ENCODE measurements around the gene CEPT1. TPM values are rescaled to one million over a fixed set of nuclear protein-coding genes. Genes with fewer than 3 reads are reported as not detected.
A peak's percentile ranks its signal among the peaks of the same experiment; 100 is the strongest.

CEPT1 gene
- total and polyA plus RNA-seq, 2 of the 4 experiments (the other 2 are of a cell fraction) = 13.3 to 27.4 TPM

GRCh38 chr1:111234258-111234657 is 94.2 kb downstream of the CEPT1 start:
- WGBS, 2 experiments (ENCODE audit: extremely low coverage in 2 of 2, insufficient read length in 1 of 2) = 93% methylated on average over 2 of the region's 4 CpGs; no CpG with 5 or more reads in 1 of the 2 experiments
- no peak overlapping the region for H3K27ac ChIP-seq (ENCODE audit: insufficient read depth, low read length)
- ATAC-seq (ENCODE audit: low read depth) (no peak), DNase-seq (peak; percentile 35)
- H2AK9ac ChIP-seq (replicated peaks; ENCODE audit: low read depth, low read length, poor library complexity) = no peak overlapping the region
- no peak overlapping the region for H3K4ac ChIP-seq (ENCODE audit: low read depth, low read length)
- H3K14ac ChIP-seq (replicated peaks; ENCODE audit: low read depth, low read length) = no peak overlapping the region
- no peaks in the 10 kb centered on the region for H3K36me3 ChIP-seq (ENCODE audit: control insufficient read depth, insufficient read depth, low read length)
- H2AFZ ChIP-seq (replicated peaks; ENCODE audit: low read length, poor library complexity) = no peak overlapping the region
- no peaks in the 10 kb centered on the region for H4K20me1 ChIP-seq (ENCODE audit: insufficient read depth, low read length)
- in situ Hi-C loops (cut with MboI; ENCODE audit: low sequenced_read_pairs) = no loop called here
- H3K56ac ChIP-seq (ENCODE audit: extremely low read depth, insufficient read depth, low read length) = no peak overlapping the region
- TF ChIP-seq CEBPB (IDR thresholded peaks at IDR 0.05; ENCODE audit: low read depth, low read length) = no peak
- no peaks in the 10 kb centered on the region for H3K79me1 ChIP-seq (ENCODE audit: low read depth in 1 of 2, low read length in 2 of 2)
- no TSS peak for BruUV-seq (replicated peaks)
- intact Hi-C loops (cut with micrococcal nuclease) = no loop called here
- H2BK5ac ChIP-seq (ENCODE audit: low read depth, low read length, poor library complexity, severe bottlenecking) = no peak overlapping the region
- H3K9me3 ChIP-seq (ENCODE audit: control insufficient read depth, insufficient read depth, low read length) = no peaks in the 10 kb centered on the region
- no peak overlapping the region for H2BK120ac ChIP-seq (ENCODE audit: low read depth, low read length)
- no peak overlapping the region for H4K8ac ChIP-seq (ENCODE audit: low read depth in 2 of 2, low read length in 2 of 2)
- H3K27me3 ChIP-seq (ENCODE audit: control insufficient read depth, insufficient read depth, low read length) = no peaks in the 10 kb centered on the region; the same call in 1 of the 2 replicates
- no peak overlapping the region for H3K9ac ChIP-seq (ENCODE audit: low read depth, low read length)
- CTCF ChIA-PET = no interaction called here
- H3K23ac ChIP-seq (ENCODE audit: low read depth, low read length) = no peak overlapping the region
- H3K4me2 ChIP-seq (ENCODE audit: low read depth, low read length) = no peak overlapping the region
- POLR2A ChIA-PET (ENCODE audit: unreplicated experiment) = interaction anchor here (0.5 kb wide), 1 partner anchor 14 kb away, joined by 7 read pairs; no protein-coding TSS in a partner anchor
- H3K4me3 ChIP-seq (ENCODE audit: insufficient read depth, low read depth, low read length) = no peak overlapping the region
- no peak overlapping the region for H2BK15ac ChIP-seq (ENCODE audit: low read depth, low read length)
- H3K9me1 ChIP-seq (ENCODE audit: insufficient read depth, low read length) = no peaks in the 10 kb centered on the region
- H3K4me1 ChIP-seq (ENCODE audit: control insufficient read depth, insufficient read depth, low read length) = peaks cover 2% of the 10 kb centered on the region; the same call in 1 of the 2 replicates
- dilution Hi-C loops (cut with HindIII; ENCODE audit: low sequenced_read_pairs, unreplicated experiment) = no loop called here
- H4K5ac ChIP-seq (ENCODE audit: low read depth, low read length) = no peak overlapping the region
- H2BK20ac ChIP-seq (ENCODE audit: low read depth, low read length) = no peak overlapping the region
- no peak overlapping the region for H3K18ac ChIP-seq (ENCODE audit: low read depth, low read length)
- no peak overlapping the region for H4K91ac ChIP-seq (ENCODE audit: insufficient read depth, low read depth, low read length)
- H2AK5ac ChIP-seq (ENCODE audit: low read depth, low read length) = no peak overlapping the region

Small RNA genes lying within 50 kb of the gene (microRNA-seq; reads per million reads assigned to microRNA genes)
- not detected for gene AL355816.1 (ENCODE audit: insufficient read depth, insufficient read length)

Small RNA genes lying within 50 kb of the gene (small RNA-seq; reads per million reads assigned to genes)
- 0 reads per million in 5 experiments for gene AL355816.1

Other genes starting within 250 kb of the CEPT1 start
- 6.8 and 13.1 TPM in 2 replicates for gene LRIF1, start 176.3 kb upstream of the CEPT1 start, total RNA-seq (2012; rRNA removed)
- 5.4 and 6.4 TPM in 2 replicates for gene LRIF1, start 176.3 kb upstream of the CEPT1 start, polyA plus RNA-seq (2012; rRNA removed)
- gene DRAM2, start 130 bp upstream of the CEPT1 start, total RNA-seq (2012; rRNA removed) = 66.3 and 71.9 TPM in 2 replicates
- gene DRAM2, start 130 bp upstream of the CEPT1 start, polyA plus RNA-seq (2012; rRNA removed) = 25.2 and 31.4 TPM in 2 replicates
- 0.83 and 0.90 TPM in 2 replicates for gene DENND2D, start 60.4 kb downstream of the CEPT1 start, total RNA-seq (2012; rRNA removed)
- gene DENND2D, start 60.4 kb downstream of the CEPT1 start, polyA plus RNA-seq (2012; rRNA removed) = 0.72 and 0.86 TPM in 2 replicates
- 0.18 TPM in 1 of 2 replicates, not detected in the other for gene CHI3L2, start 87.5 kb downstream of the CEPT1 start, total RNA-seq (2012; rRNA removed)
- gene CHI3L2, start 87.5 kb downstream of the CEPT1 start, polyA plus RNA-seq (2012; rRNA removed) = 0.19 and 0.39 TPM in 2 replicates
- not detected in 2 replicates for gene CHIA, start 150.6 kb downstream of the CEPT1 start, total RNA-seq (2012; rRNA removed)
- not detected in 2 replicates for gene CHIA, start 150.6 kb downstream of the CEPT1 start, polyA plus RNA-seq (2012; rRNA removed)

All from IMR-90 (cell line).